ENCODE measurements around the gene C4BPB. TPM values are rescaled to one million over a fixed set of nuclear protein-coding genes. Genes with fewer than 3 reads are reported as not detected.

Gene C4BPB
- total RNA-seq, 5 donors from 2014 or later (not counting 1 experiment from before 2014, with no cell fraction given), result 0.66 to 4.8 (median 1.0) TPM; not detected in 1

DNA sequence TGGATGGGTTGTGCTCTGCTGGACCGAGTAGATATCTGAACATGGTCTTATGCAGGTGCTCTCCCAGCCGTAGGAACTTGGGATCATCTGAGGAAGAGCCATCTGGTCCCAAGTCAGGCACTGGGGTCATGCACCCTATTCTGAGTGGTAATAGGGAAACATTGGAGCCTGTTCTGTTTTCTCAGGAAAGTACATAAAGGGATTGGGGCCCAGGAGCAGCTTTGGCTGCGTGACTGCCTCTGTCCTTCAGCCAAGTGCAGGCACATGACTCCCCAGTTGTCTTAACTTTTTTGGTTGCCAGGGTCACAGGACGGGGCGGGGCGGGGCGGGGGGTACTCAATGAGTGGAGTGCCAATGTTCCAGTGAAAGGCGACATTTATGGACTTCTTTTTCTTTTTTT lies 24.1 kb upstream of the C4BPB start:
- Histone ChIP-seq H3K27ac (ENCODE audit: low read length) (no peak overlapping the region), H3K4me1 (ENCODE audit: control insufficient read depth in 1 of 2, extremely low read depth in 1 of 2, insufficient read depth in 2 of 2, low read length in 2 of 2) (peaks cover 4 to 5% of the 10 kb centered on the region in 2 experiments), H3K27me3 (replicated peaks in 1 of 2; ENCODE audit: control insufficient read depth in 2 of 2, extremely low read depth in 1 of 2, insufficient read depth in 2 of 2, low read length in 1 of 2) (no peaks in the 10 kb centered on the region), H3K9me3 (no peaks in the 10 kb centered on the region), H3K36me3 (ENCODE audit: control insufficient read depth in 2 of 2, extremely low read depth in 1 of 2, insufficient read depth in 1 of 2, low read length in 1 of 2) (peaks cover 2 to 4% of the 10 kb centered on the region in 2 donors), H3K4me3 (ENCODE audit: control insufficient read depth in 1 of 2, extremely low read depth in 1 of 2, low read length in 1 of 2) (no peak overlapping the region)
- no peak for ATAC-seq (replicated peaks in 1 of 4)
- Mint-ChIP-seq H3K4me1 (peaks cover 7 to 8% (median 7%) of the 10 kb centered on the region in 3 donors), H3K4me3 (no peak overlapping the region), H3K27ac (no peak overlapping the region), H3K27me3 (no peaks in the 10 kb centered on the region), H3K36me3 (peaks cover 37% of the 10 kb centered on the region), H3K9me3 (no peaks in the 10 kb centered on the region)
- DNase-seq, result no peak
- POLR2A ChIA-PET, result no interaction called here
- CTCF ChIA-PET, result no interaction called here
- WGBS (ENCODE audit: insufficient coverage), result 95% methylated on average over 8 of the region's 8 CpGs

DNA sequence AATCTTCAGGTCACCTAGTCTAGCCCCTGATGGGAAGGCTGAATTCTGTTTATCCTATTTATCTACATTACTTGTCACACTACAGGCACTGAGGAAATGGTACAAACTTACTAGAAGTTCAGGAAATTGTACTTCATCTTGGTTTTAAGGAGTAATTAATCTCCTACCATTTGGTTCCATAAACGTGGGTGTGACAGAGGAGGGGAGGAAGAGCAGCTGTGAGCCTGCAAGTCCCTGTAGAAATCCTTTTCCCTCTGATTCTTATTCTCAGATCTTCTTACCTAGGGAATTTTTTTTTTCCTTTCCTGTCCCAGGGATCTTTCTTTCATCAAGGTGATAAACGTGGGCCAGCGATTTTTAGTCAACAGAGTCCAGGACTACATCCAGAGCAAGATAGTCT lies 21.5 kb upstream of the C4BPB start:
- WGBS (ENCODE audit: insufficient coverage), result no CpG with 5 or more reads among the region's 3 CpGs
- H3K9me3 Mint-ChIP-seq, result no peaks in the 10 kb centered on the region
- H3K27me3 Mint-ChIP-seq, result no peaks in the 10 kb centered on the region
- ATAC-seq (replicated peaks in 1 of 4) (no peak), DNase-seq (no peak)
- H3K4me1 Mint-ChIP-seq, result peaks cover 30 to 31% (median 31%) of the 10 kb centered on the region in 3 donors
- Histone ChIP-seq H3K4me1 (ENCODE audit: control insufficient read depth in 1 of 2, extremely low read depth in 1 of 2, insufficient read depth in 2 of 2, low read length in 2 of 2) (peaks cover 23 to 28% of the 10 kb centered on the region in 2 experiments), H3K9me3 (no peaks in the 10 kb centered on the region), H3K36me3 (ENCODE audit: control insufficient read depth in 2 of 2, extremely low read depth in 1 of 2, insufficient read depth in 1 of 2, low read length in 1 of 2) (peaks cover 0 to 4% of the 10 kb centered on the region in 2 donors), H3K27me3 (replicated peaks in 1 of 2; ENCODE audit: control insufficient read depth in 2 of 2, extremely low read depth in 1 of 2, insufficient read depth in 2 of 2, low read length in 1 of 2) (no peaks in the 10 kb centered on the region), H3K4me3 (ENCODE audit: control insufficient read depth in 1 of 2, extremely low read depth in 1 of 2, low read length in 1 of 2) (no peak overlapping the region), H3K27ac (ENCODE audit: low read length) (no peak overlapping the region)
- no peak overlapping the region for H3K4me3 Mint-ChIP-seq
- H3K36me3 Mint-ChIP-seq, result peaks cover 28% of the 10 kb centered on the region
- POLR2A ChIA-PET, result no interaction called here
- H3K27ac Mint-ChIP-seq, result no peak overlapping the region
- CTCF ChIA-PET, result no interaction called here

- CTCF ChIA-PET, result no interaction called here
Measured at GRCh38 chr1:207067665-207068064, 21.0 kb upstream of the C4BPB start.

DNA sequence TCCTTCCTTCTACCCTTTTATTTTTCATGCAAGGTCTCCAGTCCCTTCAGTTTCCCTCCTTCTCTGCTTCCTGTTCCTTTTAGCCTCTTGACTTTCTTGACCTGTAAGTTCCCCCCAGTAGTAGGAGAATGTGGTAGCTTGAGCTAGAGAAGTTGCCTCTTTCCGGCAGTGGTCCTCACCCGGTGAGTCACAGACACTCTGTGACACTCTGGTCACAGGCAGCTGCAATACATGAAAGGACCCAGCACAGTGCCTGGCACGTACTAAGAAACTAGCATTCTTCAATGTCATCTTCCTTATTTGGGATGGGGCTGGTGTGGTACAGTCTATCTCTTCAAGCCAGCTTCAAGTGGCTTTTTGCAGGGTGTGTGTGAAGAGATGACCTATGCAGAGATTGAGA lies 19.6 kb upstream of the C4BPB start:
- peak overlapping the region in 1 of 3 donors; percentile 12 for H3K4me3 Mint-ChIP-seq

More at GRCh38 chr1:207067665-207068064, 21.0 kb upstream of the C4BPB start:
- Histone ChIP-seq H3K4me1 (ENCODE audit: control insufficient read depth in 1 of 2, extremely low read depth in 1 of 2, insufficient read depth in 2 of 2, low read length in 2 of 2) (peaks cover 24 to 28% of the 10 kb centered on the region in 2 experiments), H3K9me3 (no peaks in the 10 kb centered on the region), H3K36me3 (ENCODE audit: control insufficient read depth in 2 of 2, extremely low read depth in 1 of 2, insufficient read depth in 1 of 2, low read length in 1 of 2) (peaks cover 0 to 4% of the 10 kb centered on the region in 2 donors), H3K27ac (ENCODE audit: low read length) (no peak overlapping the region), H3K4me3 (ENCODE audit: control insufficient read depth in 1 of 2, extremely low read depth in 1 of 2, low read length in 1 of 2) (no peak overlapping the region), H3K27me3 (replicated peaks in 1 of 2; ENCODE audit: control insufficient read depth in 2 of 2, extremely low read depth in 1 of 2, insufficient read depth in 2 of 2, low read length in 1 of 2) (no peaks in the 10 kb centered on the region)
- H3K27me3 Mint-ChIP-seq, result no peaks in the 10 kb centered on the region
- POLR2A ChIA-PET, result no interaction called here
- peaks cover 24% of the 10 kb centered on the region for H3K36me3 Mint-ChIP-seq
- no peaks in the 10 kb centered on the region for H3K9me3 Mint-ChIP-seq
- H3K27ac Mint-ChIP-seq, result no peak overlapping the region
- 100% methylated on average over 1 of the region's 5 CpGs for whole genome bisulfite sequencing (ENCODE audit: insufficient coverage)
- peaks cover 30 to 35% (median 34%) of the 10 kb centered on the region in 3 donors for H3K4me1 Mint-ChIP-seq
- no peak overlapping the region for H3K4me3 Mint-ChIP-seq
- DNase-seq, result no peak
- ATAC-seq (replicated peaks in 1 of 4), result no peak

GRCh38 chr1:207069858-207070506 lies 18.7 kb upstream of the C4BPB start:
- Histone ChIP-seq H3K4me3 (ENCODE audit: control insufficient read depth in 1 of 2, extremely low read depth in 1 of 2, low read length in 1 of 2) (no peak overlapping the region), H3K4me1 (ENCODE audit: control insufficient read depth in 1 of 2, extremely low read depth in 1 of 2, insufficient read depth in 2 of 2, low read length in 2 of 2) (peaks cover 24 to 28% of the 10 kb centered on the region in 2 experiments), H3K9me3 (no peaks in the 10 kb centered on the region), H3K27me3 (replicated peaks in 1 of 2; ENCODE audit: control insufficient read depth in 2 of 2, extremely low read depth in 1 of 2, insufficient read depth in 2 of 2, low read length in 1 of 2) (no peaks in the 10 kb centered on the region), H3K27ac (ENCODE audit: low read length) (no peak overlapping the region), H3K36me3 (ENCODE audit: control insufficient read depth in 2 of 2, extremely low read depth in 1 of 2, insufficient read depth in 1 of 2, low read length in 1 of 2) (no peaks in the 10 kb centered on the region)
- H3K9me3 Mint-ChIP-seq, result no peaks in the 10 kb centered on the region
- ATAC-seq (replicated peaks in 1 of 4) (peak in 3 of 4 experiments; percentile 31 to 35 (median 32)), DNase-seq (no peak)
- peak overlapping the region in 1 of 3 donors; percentile 55 for H3K4me3 Mint-ChIP-seq
- H3K27ac Mint-ChIP-seq, result peak overlapping the region in 1 of 2 donors; percentile 83
- H3K4me1 Mint-ChIP-seq, result peaks cover 30 to 38% (median 37%) of the 10 kb centered on the region in 3 donors
- 82% methylated on average over 5 of the region's 5 CpGs for WGBS (ENCODE audit: insufficient coverage)
- ChIA-PET CTCF (no interaction called here), POLR2A (no interaction called here)
- peaks cover 9% of the 10 kb centered on the region for H3K36me3 Mint-ChIP-seq
- H3K27me3 Mint-ChIP-seq, result no peaks in the 10 kb centered on the region

More for the DNA sequence above, 19.6 kb upstream of the C4BPB start:
- Histone ChIP-seq H3K27me3 (replicated peaks in 1 of 2; ENCODE audit: control insufficient read depth in 2 of 2, extremely low read depth in 1 of 2, insufficient read depth in 2 of 2, low read length in 1 of 2) (no peaks in the 10 kb centered on the region), H3K9me3 (no peaks in the 10 kb centered on the region), H3K27ac (ENCODE audit: low read length) (no peak overlapping the region), H3K36me3 (ENCODE audit: control insufficient read depth in 2 of 2, extremely low read depth in 1 of 2, insufficient read depth in 1 of 2, low read length in 1 of 2) (no peaks in the 10 kb centered on the region), H3K4me3 (ENCODE audit: control insufficient read depth in 1 of 2, extremely low read depth in 1 of 2, low read length in 1 of 2) (no peak overlapping the region), H3K4me1 (ENCODE audit: control insufficient read depth in 1 of 2, extremely low read depth in 1 of 2, insufficient read depth in 2 of 2, low read length in 2 of 2) (peaks cover 24 to 28% of the 10 kb centered on the region in 2 experiments)
- Mint-ChIP-seq H3K4me1 (peaks cover 30 to 38% (median 37%) of the 10 kb centered on the region in 3 donors), H3K27me3 (no peaks in the 10 kb centered on the region), H3K36me3 (peaks cover 14% of the 10 kb centered on the region), H3K9me3 (no peaks in the 10 kb centered on the region), H3K27ac (peak overlapping the region in 1 of 2 donors; percentile 29)
- CTCF ChIA-PET, result no interaction called here
- POLR2A ChIA-PET, result no interaction called here
- WGBS (ENCODE audit: insufficient coverage), result 60% methylated on average over 1 of the region's 3 CpGs
- DNase-seq (no peak), ATAC-seq (replicated peaks in 1 of 4) (peak in 2 of 4 experiments; percentile 41 to 57)

- Mint-ChIP-seq H3K4me3 (peak overlapping the region in 2 of 3 donors; percentile 9 to 55), H3K36me3 (peaks cover 9% of the 10 kb centered on the region), H3K27ac (peak overlapping the region; percentile 36 to 83), H3K4me1 (peaks cover 30 to 38% (median 37%) of the 10 kb centered on the region in 3 donors), H3K27me3 (no peaks in the 10 kb centered on the region), H3K9me3 (no peaks in the 10 kb centered on the region)
- DNase-seq (peak in 2 of 35 experiments; percentile 19 to 23), ATAC-seq (replicated peaks in 1 of 4) (peak in 3 of 4 experiments; percentile 9 to 61 (median 57))
- H3K4me1 ChIP-seq (ENCODE audit: control insufficient read depth in 1 of 2, extremely low read depth in 1 of 2, insufficient read depth in 2 of 2, low read length in 2 of 2), result peaks cover 24 to 28% of the 10 kb centered on the region in 2 experiments
- no peak overlapping the region for H3K27ac ChIP-seq (ENCODE audit: low read length)
- POLR2A ChIA-PET, result interaction anchor here in 1 of 2 donors (0.5 to 1.0 kb wide), 2 partner anchors 18 to 1457 kb away, joined by 4 to 10 read pairs; partner anchors contain the start of gene PFKFB2
- WGBS (ENCODE audit: insufficient coverage), result 88% methylated on average over 3 of the region's 4 CpGs
- CTCF ChIA-PET, result interaction anchor here in 1 of 2 donors (0.8 kb wide), 1 partner anchor 21 kb away, joined by 4 read pairs; no protein-coding TSS in a partner anchor
- H3K36me3 ChIP-seq (ENCODE audit: control insufficient read depth in 2 of 2, extremely low read depth in 1 of 2, insufficient read depth in 1 of 2, low read length in 1 of 2), result no peaks in the 10 kb centered on the region
- no peaks in the 10 kb centered on the region for H3K9me3 ChIP-seq
- no peak overlapping the region for H3K4me3 ChIP-seq (ENCODE audit: control insufficient read depth in 1 of 2, extremely low read depth in 1 of 2, low read length in 1 of 2)
- no peaks in the 10 kb centered on the region for H3K27me3 ChIP-seq (replicated peaks in 1 of 2; ENCODE audit: control insufficient read depth in 2 of 2, extremely low read depth in 1 of 2, insufficient read depth in 2 of 2, low read length in 1 of 2)
Measured at GRCh38 chr1:207070811-207071210, 17.8 kb upstream of the C4BPB start.

Measured in T-cell (primary cell).